PFSK-1 (cell line): Measurements from ENCODE around the gene EIPR1.

Experiments used
- FOXP2 ChIP-seq: optimal IDR thresholded peaks from 2 replicates; pipeline ENCODE3; 2011; ENCODE audit warnings: borderline replicate concordance, control low read depth, inconsistent platforms; ENCODE audit not compliant: insufficient read depth; ENCODE audit errors: extremely low read length, extremely low read depth
- POLR2AphosphoS5 ChIP-seq: IDR thresholded peaks from 2 replicates; pipeline ENCODE4 v1.6.1; 2012; ENCODE audit warnings: low read depth, mild to moderate bottlenecking, control low read depth, low read length, moderate library complexity
- REST ChIP-seq, 2 experiments: IDR thresholded peaks; 2 replicates each; pipeline versions ENCODE4 v1.6.1 to v1.8.0; 2011 to 2012; ENCODE audit warnings: low read depth in 2 of 2, low read length in 2 of 2, control low read depth in 1 of 2, inconsistent platforms in 1 of 2, mild to moderate bottlenecking in 1 of 2, moderate library complexity in 1 of 2; ENCODE audit not compliant: insufficient read depth in 1 of 2
- SIN3A ChIP-seq: IDR thresholded peaks from 2 replicates; pipeline ENCODE4 v1.6.1; 2012; ENCODE audit warnings: mild to moderate bottlenecking, low read length, moderate library complexity, borderline replicate concordance; ENCODE audit not compliant: insufficient read depth
- TAF1 ChIP-seq: IDR thresholded peaks from 2 replicates; pipeline ENCODE4 v1.6.1; 2012; ENCODE audit warnings: low read length, control low read depth, borderline replicate concordance; ENCODE audit not compliant: insufficient read depth

EIPR1 gene

GRCh38 chr2:3406501-3406900, 28.9 kb upstream of the EIPR1 start:
- TF ChIP-seq REST (IDR thresholded peaks at IDR 0.05; ENCODE audit: insufficient read depth in 1 of 2, low read depth in 2 of 2, low read length in 2 of 2), result no peak
- no peak for TF ChIP-seq TAF1
- no peak for TF ChIP-seq POLR2AphosphoS5
- TF ChIP-seq FOXP2, result no peak
- TF ChIP-seq SIN3A, result no peak

- TF ChIP-seq REST (IDR thresholded peaks at IDR 0.05; ENCODE audit: insufficient read depth in 1 of 2, low read depth in 2 of 2, low read length in 2 of 2), result no peak
- no peak for TF ChIP-seq SIN3A
- no peak for TF ChIP-seq FOXP2
- no peak for TF ChIP-seq TAF1
- TF ChIP-seq POLR2AphosphoS5, result no peak
These were observed 28.3 kb upstream of the EIPR1 start for GRCh38 chr2:3405876-3406275.

- TF ChIP-seq TAF1 (no peak), POLR2AphosphoS5 (no peak), SIN3A (no peak), FOXP2 (no peak), REST (IDR thresholded peaks at IDR 0.05; ENCODE audit: insufficient read depth in 1 of 2, low read depth in 2 of 2, low read length in 2 of 2) (no peak)
These were observed 27.7 kb upstream of the EIPR1 start for GRCh38 chr2:3405307-3405706.

GRCh38 chr2:3404349-3404894, 26.8 kb upstream of the EIPR1 start:
- TF ChIP-seq FOXP2 (no peak), SIN3A (no peak), POLR2AphosphoS5 (no peak), TAF1 (no peak), REST (IDR thresholded peaks at IDR 0.05; ENCODE audit: insufficient read depth in 1 of 2, low read depth in 2 of 2, low read length in 2 of 2) (no peak)
